ENCODE measurements around the gene TRPM5. TPM values are rescaled to one million over a fixed set of nuclear protein-coding genes. Genes with fewer than 3 reads are reported as not detected.

TRPM5 gene
- total RNA-seq, 1 experiment from 2014 or later, result 0.07 TPM

DNA sequence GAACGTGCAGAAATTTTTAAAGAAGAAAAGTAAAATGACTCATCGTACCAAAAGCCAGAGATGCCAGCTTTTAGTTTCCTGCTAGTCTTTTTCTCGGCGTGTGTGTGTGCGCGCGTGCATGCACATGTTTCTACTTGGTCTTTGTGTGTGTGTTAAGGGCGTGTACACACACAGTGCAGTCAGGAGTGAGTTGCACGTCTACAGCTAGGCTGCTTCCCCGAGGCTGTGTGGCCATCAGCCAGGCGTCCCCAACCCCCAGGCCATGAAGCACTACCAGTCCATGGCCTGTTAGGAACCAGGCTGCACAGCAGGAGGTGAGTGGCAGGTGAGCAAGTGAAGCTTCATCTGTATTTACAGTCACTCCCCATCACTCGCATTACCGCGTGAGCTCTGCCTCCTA is 36.9 kb upstream of the TRPM5 start:
- H3K4me3 Mint-ChIP-seq, result no peak overlapping the region
- TF ChIP-seq NR3C1 (CRISPR knock-in tag; conservative IDR thresholded peaks at IDR 0.05; ENCODE audit: low read depth) (no peak), ZNF138 (CRISPR knock-in tag; conservative IDR thresholded peaks at IDR 0.05) (no peak), TEAD1 (CRISPR knock-in tag; IDR thresholded peaks at IDR 0.05) (no peak), ZNF396 (CRISPR knock-in tag; IDR thresholded peaks at IDR 0.05; ENCODE audit: borderline replicate concordance) (no peak), MYBL2 (CRISPR knock-in tag; IDR thresholded peaks at IDR 0.05) (no peak), ZNF232 (CRISPR knock-in tag; IDR thresholded peaks at IDR 0.05) (no peak), NR2C2 (CRISPR knock-in tag; IDR thresholded peaks at IDR 0.05) (no peak), NFE2L1 (CRISPR knock-in tag; IDR thresholded peaks at IDR 0.05) (no peak)
- TF ChIP-seq, protein P1, sequence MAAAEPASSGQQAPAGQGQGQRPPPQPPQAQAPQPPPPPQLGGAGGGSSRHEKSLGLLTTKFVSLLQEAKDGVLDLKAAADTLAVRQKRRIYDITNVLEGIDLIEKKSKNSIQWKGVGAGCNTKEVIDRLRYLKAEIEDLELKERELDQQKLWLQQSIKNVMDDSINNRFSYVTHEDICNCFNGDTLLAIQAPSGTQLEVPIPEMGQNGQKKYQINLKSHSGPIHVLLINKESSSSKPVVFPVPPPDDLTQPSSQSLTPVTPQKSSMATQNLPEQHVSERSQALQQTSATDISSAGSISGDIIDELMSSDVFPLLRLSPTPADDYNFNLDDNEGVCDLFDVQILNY (CRISPR knock-in tag; IDR thresholded peaks at IDR 0.05), result no peak
- TF ChIP-seq, protein P2, sequence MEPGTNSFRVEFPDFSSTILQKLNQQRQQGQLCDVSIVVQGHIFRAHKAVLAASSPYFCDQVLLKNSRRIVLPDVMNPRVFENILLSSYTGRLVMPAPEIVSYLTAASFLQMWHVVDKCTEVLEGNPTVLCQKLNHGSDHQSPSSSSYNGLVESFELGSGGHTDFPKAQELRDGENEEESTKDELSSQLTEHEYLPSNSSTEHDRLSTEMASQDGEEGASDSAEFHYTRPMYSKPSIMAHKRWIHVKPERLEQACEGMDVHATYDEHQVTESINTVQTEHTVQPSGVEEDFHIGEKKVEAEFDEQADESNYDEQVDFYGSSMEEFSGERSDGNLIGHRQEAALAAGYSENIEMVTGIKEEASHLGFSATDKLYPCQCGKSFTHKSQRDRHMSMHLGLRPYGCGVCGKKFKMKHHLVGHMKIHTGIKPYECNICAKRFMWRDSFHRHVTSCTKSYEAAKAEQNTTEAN (CRISPR knock-in tag; IDR thresholded peaks at IDR 0.05), result no peak
- TF ChIP-seq, protein P3, sequence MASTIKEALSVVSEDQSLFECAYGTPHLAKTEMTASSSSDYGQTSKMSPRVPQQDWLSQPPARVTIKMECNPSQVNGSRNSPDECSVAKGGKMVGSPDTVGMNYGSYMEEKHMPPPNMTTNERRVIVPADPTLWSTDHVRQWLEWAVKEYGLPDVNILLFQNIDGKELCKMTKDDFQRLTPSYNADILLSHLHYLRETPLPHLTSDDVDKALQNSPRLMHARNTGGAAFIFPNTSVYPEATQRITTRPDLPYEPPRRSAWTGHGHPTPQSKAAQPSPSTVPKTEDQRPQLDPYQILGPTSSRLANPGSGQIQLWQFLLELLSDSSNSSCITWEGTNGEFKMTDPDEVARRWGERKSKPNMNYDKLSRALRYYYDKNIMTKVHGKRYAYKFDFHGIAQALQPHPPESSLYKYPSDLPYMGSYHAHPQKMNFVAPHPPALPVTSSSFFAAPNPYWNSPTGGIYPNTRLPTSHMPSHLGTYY (CRISPR knock-in tag; IDR thresholded peaks at IDR 0.05), result no peak
- TF ChIP-seq, protein P4, sequence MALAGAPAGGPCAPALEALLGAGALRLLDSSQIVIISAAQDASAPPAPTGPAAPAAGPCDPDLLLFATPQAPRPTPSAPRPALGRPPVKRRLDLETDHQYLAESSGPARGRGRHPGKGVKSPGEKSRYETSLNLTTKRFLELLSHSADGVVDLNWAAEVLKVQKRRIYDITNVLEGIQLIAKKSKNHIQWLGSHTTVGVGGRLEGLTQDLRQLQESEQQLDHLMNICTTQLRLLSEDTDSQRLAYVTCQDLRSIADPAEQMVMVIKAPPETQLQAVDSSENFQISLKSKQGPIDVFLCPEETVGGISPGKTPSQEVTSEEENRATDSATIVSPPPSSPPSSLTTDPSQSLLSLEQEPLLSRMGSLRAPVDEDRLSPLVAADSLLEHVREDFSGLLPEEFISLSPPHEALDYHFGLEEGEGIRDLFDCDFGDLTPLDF (CRISPR knock-in tag; IDR thresholded peaks at IDR 0.05), result no peak
- TF ChIP-seq, protein P5, sequence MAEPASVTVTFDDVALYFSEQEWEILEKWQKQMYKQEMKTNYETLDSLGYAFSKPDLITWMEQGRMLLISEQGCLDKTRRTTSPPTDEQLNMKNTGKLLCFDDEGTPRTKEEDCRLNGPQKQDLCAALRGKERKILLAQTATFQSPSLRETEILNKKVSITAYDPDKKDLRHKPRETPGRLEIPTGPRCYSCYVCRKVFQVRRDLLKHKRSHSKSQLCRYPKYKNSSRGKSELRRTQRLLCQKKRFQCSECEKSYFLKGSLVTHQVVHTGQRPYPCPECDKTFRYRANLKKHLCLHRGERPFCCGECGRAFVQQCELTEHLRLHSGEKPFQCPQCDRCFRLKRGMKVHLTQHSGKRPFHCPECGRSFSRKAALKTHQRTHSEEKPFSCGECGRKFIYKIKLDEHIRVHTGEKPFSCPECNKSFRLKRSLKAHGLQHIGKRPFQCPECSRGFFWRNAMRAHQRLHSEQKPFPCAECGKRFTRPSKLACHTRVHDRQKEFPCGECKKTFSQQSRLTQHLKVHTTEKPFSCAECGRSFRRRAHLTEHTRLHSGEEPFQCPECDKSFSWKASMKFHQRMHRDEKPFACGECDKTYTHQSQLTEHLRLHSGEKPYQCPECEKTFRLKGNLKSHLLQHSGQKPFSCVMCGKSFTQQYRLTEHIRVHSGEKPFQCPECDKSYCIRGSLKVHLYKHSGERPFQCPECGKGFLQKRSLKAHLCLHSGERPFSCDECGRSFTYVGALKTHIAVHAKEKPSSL (CRISPR knock-in tag; conservative IDR thresholded peaks at IDR 0.05), result no peak
- TF ChIP-seq, protein P6, sequence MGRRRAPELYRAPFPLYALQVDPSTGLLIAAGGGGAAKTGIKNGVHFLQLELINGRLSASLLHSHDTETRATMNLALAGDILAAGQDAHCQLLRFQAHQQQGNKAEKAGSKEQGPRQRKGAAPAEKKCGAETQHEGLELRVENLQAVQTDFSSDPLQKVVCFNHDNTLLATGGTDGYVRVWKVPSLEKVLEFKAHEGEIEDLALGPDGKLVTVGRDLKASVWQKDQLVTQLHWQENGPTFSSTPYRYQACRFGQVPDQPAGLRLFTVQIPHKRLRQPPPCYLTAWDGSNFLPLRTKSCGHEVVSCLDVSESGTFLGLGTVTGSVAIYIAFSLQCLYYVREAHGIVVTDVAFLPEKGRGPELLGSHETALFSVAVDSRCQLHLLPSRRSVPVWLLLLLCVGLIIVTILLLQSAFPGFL (CRISPR knock-in tag; IDR thresholded peaks at IDR 0.05; ENCODE audit: borderline replicate concordance), result no peak
- no peaks in the 10 kb centered on the region for H3K4me1 Mint-ChIP-seq
- ChIA-PET CTCF (no interaction called here), POLR2A (no interaction called here)
- H3K36me3 Mint-ChIP-seq, result peaks cover 24% of the 10 kb centered on the region
- peaks cover 99% of the 10 kb centered on the region for H3K27me3 Mint-ChIP-seq (ENCODE audit: low read depth)
- H3K27ac Mint-ChIP-seq, result no peak overlapping the region
- DNase-seq (ENCODE audit: low spot score), result no peak
- peaks cover 57% of the 10 kb centered on the region for H3K9me3 Mint-ChIP-seq
- no peak for ATAC-seq

DNA sequence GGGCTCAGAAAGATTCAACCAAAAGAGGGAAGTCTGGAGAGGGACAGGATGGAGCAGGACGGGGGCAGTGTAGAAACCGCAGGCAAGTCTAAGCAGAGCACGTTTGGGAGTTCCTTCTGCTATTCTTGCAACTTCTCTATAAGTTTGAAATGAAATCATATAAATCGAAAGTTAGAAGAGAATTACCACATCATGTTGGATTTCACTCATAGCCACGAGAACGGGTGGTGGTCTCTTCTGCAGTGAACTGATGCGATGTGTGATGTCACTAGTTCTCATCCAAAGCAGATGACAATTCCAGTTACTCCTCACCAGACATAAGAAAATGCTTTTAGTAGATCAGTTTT is 36.5 kb upstream of the TRPM5 start:
- CTCF ChIA-PET, result no interaction called here
- POLR2A ChIA-PET, result no interaction called here
- Mint-ChIP-seq H3K4me1 (no peaks in the 10 kb centered on the region), H3K27me3 (ENCODE audit: low read depth) (peaks cover 97% of the 10 kb centered on the region), H3K4me3 (no peak overlapping the region), H3K36me3 (peaks cover 24% of the 10 kb centered on the region), H3K27ac (no peak overlapping the region), H3K9me3 (peaks cover 53% of the 10 kb centered on the region)
- ATAC-seq, result no peak
- no peak for DNase-seq (ENCODE audit: low spot score)
- TF ChIP-seq ZBTB21 (CRISPR knock-in tag; IDR thresholded peaks at IDR 0.05; ENCODE audit: borderline replicate concordance) (no peak), IRF2 (CRISPR knock-in tag; IDR thresholded peaks at IDR 0.05; ENCODE audit: borderline replicate concordance, low read depth) (no peak), GRHL2 (CRISPR knock-in tag; IDR thresholded peaks at IDR 0.05; ENCODE audit: insufficient replicate concordance, severe bottlenecking) (no peak)
- TF ChIP-seq, protein P7, sequence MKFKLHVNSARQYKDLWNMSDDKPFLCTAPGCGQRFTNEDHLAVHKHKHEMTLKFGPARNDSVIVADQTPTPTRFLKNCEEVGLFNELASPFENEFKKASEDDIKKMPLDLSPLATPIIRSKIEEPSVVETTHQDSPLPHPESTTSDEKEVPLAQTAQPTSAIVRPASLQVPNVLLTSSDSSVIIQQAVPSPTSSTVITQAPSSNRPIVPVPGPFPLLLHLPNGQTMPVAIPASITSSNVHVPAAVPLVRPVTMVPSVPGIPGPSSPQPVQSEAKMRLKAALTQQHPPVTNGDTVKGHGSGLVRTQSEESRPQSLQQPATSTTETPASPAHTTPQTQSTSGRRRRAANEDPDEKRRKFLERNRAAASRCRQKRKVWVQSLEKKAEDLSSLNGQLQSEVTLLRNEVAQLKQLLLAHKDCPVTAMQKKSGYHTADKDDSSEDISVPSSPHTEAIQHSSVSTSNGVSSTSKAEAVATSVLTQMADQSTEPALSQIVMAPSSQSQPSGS (CRISPR knock-in tag; IDR thresholded peaks at IDR 0.05; ENCODE audit: borderline replicate concordance, low read depth), result no peak
- TF ChIP-seq, protein P8, sequence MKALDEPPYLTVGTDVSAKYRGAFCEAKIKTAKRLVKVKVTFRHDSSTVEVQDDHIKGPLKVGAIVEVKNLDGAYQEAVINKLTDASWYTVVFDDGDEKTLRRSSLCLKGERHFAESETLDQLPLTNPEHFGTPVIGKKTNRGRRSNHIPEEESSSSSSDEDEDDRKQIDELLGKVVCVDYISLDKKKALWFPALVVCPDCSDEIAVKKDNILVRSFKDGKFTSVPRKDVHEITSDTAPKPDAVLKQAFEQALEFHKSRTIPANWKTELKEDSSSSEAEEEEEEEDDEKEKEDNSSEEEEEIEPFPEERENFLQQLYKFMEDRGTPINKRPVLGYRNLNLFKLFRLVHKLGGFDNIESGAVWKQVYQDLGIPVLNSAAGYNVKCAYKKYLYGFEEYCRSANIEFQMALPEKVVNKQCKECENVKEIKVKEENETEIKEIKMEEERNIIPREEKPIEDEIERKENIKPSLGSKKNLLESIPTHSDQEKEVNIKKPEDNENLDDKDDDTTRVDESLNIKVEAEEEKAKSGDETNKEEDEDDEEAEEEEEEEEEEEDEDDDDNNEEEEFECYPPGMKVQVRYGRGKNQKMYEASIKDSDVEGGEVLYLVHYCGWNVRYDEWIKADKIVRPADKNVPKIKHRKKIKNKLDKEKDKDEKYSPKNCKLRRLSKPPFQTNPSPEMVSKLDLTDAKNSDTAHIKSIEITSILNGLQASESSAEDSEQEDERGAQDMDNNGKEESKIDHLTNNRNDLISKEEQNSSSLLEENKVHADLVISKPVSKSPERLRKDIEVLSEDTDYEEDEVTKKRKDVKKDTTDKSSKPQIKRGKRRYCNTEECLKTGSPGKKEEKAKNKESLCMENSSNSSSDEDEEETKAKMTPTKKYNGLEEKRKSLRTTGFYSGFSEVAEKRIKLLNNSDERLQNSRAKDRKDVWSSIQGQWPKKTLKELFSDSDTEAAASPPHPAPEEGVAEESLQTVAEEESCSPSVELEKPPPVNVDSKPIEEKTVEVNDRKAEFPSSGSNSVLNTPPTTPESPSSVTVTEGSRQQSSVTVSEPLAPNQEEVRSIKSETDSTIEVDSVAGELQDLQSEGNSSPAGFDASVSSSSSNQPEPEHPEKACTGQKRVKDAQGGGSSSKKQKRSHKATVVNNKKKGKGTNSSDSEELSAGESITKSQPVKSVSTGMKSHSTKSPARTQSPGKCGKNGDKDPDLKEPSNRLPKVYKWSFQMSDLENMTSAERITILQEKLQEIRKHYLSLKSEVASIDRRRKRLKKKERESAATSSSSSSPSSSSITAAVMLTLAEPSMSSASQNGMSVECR (CRISPR knock-in tag; IDR thresholded peaks at IDR 0.05; ENCODE audit: borderline replicate concordance), result no peak

Measured in WTC11 (cell line).